HEK293 (cell line): ENCODE results near the gene CDCA8.

Experiments used
- CTCF ChIA-PET: fragments of 350-600 bp; formaldehyde crosslinking; extraction: SDS; loops from one replicate; lab custom pipeline; 2021; ENCODE audit warnings: antibody characterized with exemption; lab: Yijun Ruan, JAX
- POLR2A ChIA-PET: fragments of 300-600 bp; formaldehyde crosslinking; extraction: SDS; loops from one replicate; lab custom pipeline; 2020; ENCODE audit warnings: antibody characterized with exemption, inconsistent platforms; lab: Yijun Ruan, JAX
- H3K27ac ChIP-seq: fragments of 200-500 bp; sonication (Bioruptor generic); 2 replicates; pipeline ENCODE4 v1.5.1; 2014; ENCODE audit warnings: low read depth, low read length, control low read depth, inconsistent platforms; ENCODE audit errors: extremely low read depth
- H3K36me3 ChIP-seq, 2 experiments: fragments of 200-500 bp in 1 of 2; sonication (Bioruptor generic) in 1 of 2; 1 replicate in 1 of 2; 2 replicates in 1 of 2; pipeline ENCODE4 v1.5.1; 2014 to 2017; ENCODE audit warnings: inconsistent platforms in 2 of 2, low read length in 2 of 2; ENCODE audit not compliant: control insufficient read depth in 2 of 2, insufficient read depth in 1 of 2
- H3K4me1 ChIP-seq: fragments of 200-500 bp; sonication (Bioruptor generic); 2 replicates; pipeline ENCODE4 v1.5.1; 2014; ENCODE audit warnings: mild to moderate bottlenecking, low read length, inconsistent platforms; ENCODE audit not compliant: control insufficient read depth, insufficient read depth
- H3K4me3 ChIP-seq: 2 replicates; pipeline ENCODE4 v1.5.1; 2011; ENCODE audit warnings: low read depth, mild to moderate bottlenecking, control low read depth, low read length, moderate library complexity
- H3K9me3 ChIP-seq: fragments of 200-500 bp; sonication (Bioruptor generic); 2 replicates; pipeline ENCODE4 v1.5.1; 2014; ENCODE audit warnings: low read depth, low read length, inconsistent platforms; ENCODE audit not compliant: control insufficient read depth, insufficient read depth
- EGR2 ChIP-seq: fragments of 450-650 bp; formaldehyde crosslinking; IDR thresholded peaks from 2 replicates; pipeline ENCODE4 v1.5.1; 2016; ENCODE audit warnings: low read depth, missing biosample characterization, missing genetic modification characterization
- GLIS1 ChIP-seq: fragments of 450-650 bp; formaldehyde crosslinking; IDR thresholded peaks from 2 replicates; pipeline ENCODE4 v1.5.1; 2016; ENCODE audit warnings: missing biosample characterization, missing genetic modification characterization
- PRDM10 ChIP-seq: fragments of 450-650 bp; formaldehyde crosslinking; IDR thresholded peaks from 2 replicates; pipeline ENCODE4 v1.5.1; 2016; ENCODE audit warnings: missing biosample characterization, missing genetic modification characterization
- SCRT1 ChIP-seq: fragments of 450-650 bp; formaldehyde crosslinking; IDR thresholded peaks from 2 replicates; pipeline ENCODE4 v1.5.1; 2016; ENCODE audit warnings: missing biosample characterization, missing genetic modification characterization, borderline replicate concordance
- TCF7L2 ChIP-seq: IDR thresholded peaks from 2 replicates; pipeline ENCODE4 v1.6.1; 2011; ENCODE audit warnings: low read depth, mild to moderate bottlenecking, inconsistent platforms, low read length, moderate library complexity, borderline replicate concordance
- ZBTB44 ChIP-seq: fragments of 450-650 bp; IDR thresholded peaks from 2 replicates; pipeline ENCODE4 v1.5.1; 2018; ENCODE audit warnings: missing biosample characterization, mild to moderate bottlenecking, missing genetic modification characterization
- ZNF121 ChIP-seq: fragments of 450-650 bp; formaldehyde crosslinking; IDR thresholded peaks from 2 replicates; pipeline ENCODE4 v1.5.1; 2016; ENCODE audit warnings: missing biosample characterization, missing genetic modification characterization
- ZNF184 ChIP-seq: fragments of 450-650 bp; IDR thresholded peaks from 2 replicates; pipeline ENCODE4 v1.5.1; 2018; ENCODE audit warnings: missing biosample characterization, mild to moderate bottlenecking, missing genetic modification characterization
- ZNF221 ChIP-seq: fragments of 450-650 bp; formaldehyde crosslinking; IDR thresholded peaks from 2 replicates; pipeline ENCODE4 v1.5.1; 2017; ENCODE audit warnings: missing biosample characterization, missing genetic modification characterization, borderline replicate concordance
- ZNF366 ChIP-seq: fragments of 450-650 bp; formaldehyde crosslinking; conservative IDR thresholded peaks from 2 replicates; pipeline ENCODE4 v1.5.1; 2016; ENCODE audit warnings: missing biosample characterization, missing genetic modification characterization
- ZNF391 ChIP-seq: fragments of 450-650 bp; formaldehyde crosslinking; IDR thresholded peaks from 2 replicates; pipeline ENCODE4 v1.5.1; 2016; ENCODE audit warnings: low read depth, missing biosample characterization, missing genetic modification characterization, borderline replicate concordance
- ZNF654 ChIP-seq: fragments of 450-650 bp; formaldehyde crosslinking; IDR thresholded peaks from 2 replicates; pipeline ENCODE4 v1.5.1; 2016; ENCODE audit warnings: low read depth, missing biosample characterization, missing genetic modification characterization
- ZNF664 ChIP-seq: fragments of 450-650 bp; formaldehyde crosslinking; IDR thresholded peaks from 2 replicates; pipeline ENCODE4 v1.5.1; 2016; ENCODE audit warnings: missing biosample characterization, missing genetic modification characterization
- ZXDB ChIP-seq: fragments of 450-650 bp; formaldehyde crosslinking; IDR thresholded peaks from 2 replicates; pipeline ENCODE4 v1.5.1; 2016; ENCODE audit warnings: missing biosample characterization, missing genetic modification characterization
- TF ChIP-seq, protein P1 (sequence below): fragments of 450-650 bp; formaldehyde crosslinking; IDR thresholded peaks from 2 replicates; pipeline ENCODE4 v1.5.1; 2017; ENCODE audit warnings: missing biosample characterization, missing genetic modification characterization
- TF ChIP-seq, protein P2 (sequence below): fragments of 450-650 bp; formaldehyde crosslinking; optimal IDR thresholded peaks from 2 replicates; pipeline ENCODE3; 2016; ENCODE audit warnings: missing biosample characterization, mild to moderate bottlenecking, missing genetic modification characterization

The CDCA8 gene

GRCh38 chr1:37741130-37741529 is 48.8 kb downstream of the CDCA8 start (continued):
- TF ChIP-seq PRDM10 (tag by site-specific recombination) = peak; percentile 68; the same call in 1 of the 2 replicates
- peak; percentile 45 for TF ChIP-seq ZNF366 (tag by site-specific recombination)
- TF ChIP-seq EGR2 = peak; percentile 76
- TF ChIP-seq ZNF654 = no peak
- TF ChIP-seq TCF7L2 = no peak
- TF ChIP-seq ZXDB (tag by site-specific recombination) = no peak
- TF ChIP-seq ZNF184 (tag by site-specific recombination) = 0 out of 2 replicates have a peak, but pooled peaks have one; percentile 18

GRCh38 chr1:37741662-37742061 is 49.3 kb downstream of the CDCA8 start:
- CTCF ChIA-PET = interaction anchor here (0.6 to 1.4 kb wide), 6 partner anchors 8 to 306 kb away, joined by 3 to 4 read pairs (median 3); no protein-coding TSS in a partner anchor
- Histone ChIP-seq H3K9me3 (no peaks in the 10 kb centered on the region), H3K4me1 (0 out of 2 replicates have a peak, but pooled peaks cover 3% of the 10 kb centered on the region), H3K36me3 (no peaks in the 10 kb centered on the region), H3K27ac (no peak overlapping the region), H3K4me3 (no peak overlapping the region)
- POLR2A ChIA-PET = interaction anchor here (0.5 to 1.3 kb wide), 3 partner anchors 51 to 66 kb away, joined by 3 read pairs; partner anchors contain the start of genes C1orf122 and YRDC
- TF ChIP-seq, protein P1, sequence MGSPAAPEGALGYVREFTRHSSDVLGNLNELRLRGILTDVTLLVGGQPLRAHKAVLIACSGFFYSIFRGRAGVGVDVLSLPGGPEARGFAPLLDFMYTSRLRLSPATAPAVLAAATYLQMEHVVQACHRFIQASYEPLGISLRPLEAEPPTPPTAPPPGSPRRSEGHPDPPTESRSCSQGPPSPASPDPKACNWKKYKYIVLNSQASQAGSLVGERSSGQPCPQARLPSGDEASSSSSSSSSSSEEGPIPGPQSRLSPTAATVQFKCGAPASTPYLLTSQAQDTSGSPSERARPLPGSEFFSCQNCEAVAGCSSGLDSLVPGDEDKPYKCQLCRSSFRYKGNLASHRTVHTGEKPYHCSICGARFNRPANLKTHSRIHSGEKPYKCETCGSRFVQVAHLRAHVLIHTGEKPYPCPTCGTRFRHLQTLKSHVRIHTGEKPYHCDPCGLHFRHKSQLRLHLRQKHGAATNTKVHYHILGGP (tag by site-specific recombination) = peak; percentile 47; the same call in 1 of the 2 replicates
- no peak for TF ChIP-seq ZBTB44

GRCh38 chr1:37746806-37747205 is 54.5 kb downstream of the CDCA8 start:
- H3K27ac ChIP-seq = no peak overlapping the region
- H3K4me1 ChIP-seq = no peaks in the 10 kb centered on the region
- POLR2A ChIA-PET = no interaction called here
- no peak overlapping the region for H3K4me3 ChIP-seq
- no peak for TF ChIP-seq ZNF221
- TF ChIP-seq, protein P2, sequence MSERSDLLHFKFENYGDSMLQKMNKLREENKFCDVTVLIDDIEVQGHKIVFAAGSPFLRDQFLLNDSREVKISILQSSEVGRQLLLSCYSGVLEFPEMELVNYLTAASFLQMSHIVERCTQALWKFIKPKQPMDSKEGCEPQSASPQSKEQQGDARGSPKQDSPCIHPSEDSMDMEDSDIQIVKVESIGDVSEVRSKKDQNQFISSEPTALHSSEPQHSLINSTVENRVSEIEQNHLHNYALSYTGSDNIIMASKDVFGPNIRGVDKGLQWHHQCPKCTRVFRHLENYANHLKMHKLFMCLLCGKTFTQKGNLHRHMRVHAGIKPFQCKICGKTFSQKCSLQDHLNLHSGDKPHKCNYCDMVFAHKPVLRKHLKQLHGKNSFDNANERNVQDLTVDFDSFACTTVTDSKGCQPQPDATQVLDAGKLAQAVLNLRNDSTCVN (tag by site-specific recombination) = no peak
- no peak for TF ChIP-seq ZNF121 (tag by site-specific recombination)
- no peak for TF ChIP-seq SCRT1 (tag by site-specific recombination)
- TF ChIP-seq ZNF391 (tag by site-specific recombination) = no peak
- no peak for TF ChIP-seq ZNF664 (tag by site-specific recombination)
- no peak for TF ChIP-seq GLIS1 (tag by site-specific recombination)
- TF ChIP-seq, all 188 proteins: peak for 0
- no peaks in the 10 kb centered on the region; a peak in 1 of 3 replicates for H3K36me3 ChIP-seq
- H3K9me3 ChIP-seq = no peaks in the 10 kb centered on the region
- CTCF ChIA-PET = no interaction called here
